ENCODE measurements around the gene AGBL3. TPM values are rescaled to one million over a fixed set of nuclear protein-coding genes. Genes with fewer than 3 reads are reported as not detected.

The AGBL3 gene
- total and polyA plus RNA-seq, 2 of the 8 experiments (the other 6 are each of a cell fraction or from before 2014, with no cell fraction given), result 1.1 to 1.9 TPM

- TF ChIP-seq CHD7 (IDR thresholded peaks at IDR 0.05; ENCODE audit: insufficient replicate concordance, low read length) (no peak), CBX5 (IDR thresholded peaks at IDR 0.05; ENCODE audit: low read depth, low read length) (no peak), SP4 (IDR thresholded peaks at IDR 0.05; ENCODE audit: low read length) (no peak), CTBP2 (IDR thresholded peaks at IDR 0.05; ENCODE audit: borderline replicate concordance, insufficient read depth, insufficient read length, low read length) (no peak), KDM5A (IDR thresholded peaks at IDR 0.05; ENCODE audit: low read length) (no peak), TCF12 (IDR thresholded peaks at IDR 0.05; ENCODE audit: low read depth, low read length) (no peak), POLR2AphosphoS5 (IDR thresholded peaks at IDR 0.05; ENCODE audit: low read depth, low read length) (no peak)
- TF ChIP-seq, protein P1, sequence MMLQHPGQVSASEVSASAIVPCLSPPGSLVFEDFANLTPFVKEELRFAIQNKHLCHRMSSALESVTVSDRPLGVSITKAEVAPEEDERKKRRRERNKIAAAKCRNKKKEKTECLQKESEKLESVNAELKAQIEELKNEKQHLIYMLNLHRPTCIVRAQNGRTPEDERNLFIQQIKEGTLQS (IDR thresholded peaks at IDR 0.05; ENCODE audit: insufficient read depth, low read depth, low read length), result no peak
- TF ChIP-seq, protein P2, sequence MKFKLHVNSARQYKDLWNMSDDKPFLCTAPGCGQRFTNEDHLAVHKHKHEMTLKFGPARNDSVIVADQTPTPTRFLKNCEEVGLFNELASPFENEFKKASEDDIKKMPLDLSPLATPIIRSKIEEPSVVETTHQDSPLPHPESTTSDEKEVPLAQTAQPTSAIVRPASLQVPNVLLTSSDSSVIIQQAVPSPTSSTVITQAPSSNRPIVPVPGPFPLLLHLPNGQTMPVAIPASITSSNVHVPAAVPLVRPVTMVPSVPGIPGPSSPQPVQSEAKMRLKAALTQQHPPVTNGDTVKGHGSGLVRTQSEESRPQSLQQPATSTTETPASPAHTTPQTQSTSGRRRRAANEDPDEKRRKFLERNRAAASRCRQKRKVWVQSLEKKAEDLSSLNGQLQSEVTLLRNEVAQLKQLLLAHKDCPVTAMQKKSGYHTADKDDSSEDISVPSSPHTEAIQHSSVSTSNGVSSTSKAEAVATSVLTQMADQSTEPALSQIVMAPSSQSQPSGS (IDR thresholded peaks at IDR 0.05; ENCODE audit: low read length), result no peak
These were observed 114.5 kb downstream of the AGBL3 start (continued) for GRCh38 chr7:135100856-135101255.

Measured in H1 (cell line).